Body of pancreas (tissue), 4 donors: ENCODE measurements around the gene SLC17A5.

ENCODE experiments used
- POLR2A ChIP-seq, 3 donors: fragments of 450-650 bp; IDR thresholded peaks; one replicate each; pipeline ENCODE4 v1.6.1; 2016; ENCODE audit warnings: antibody characterized with exemption in 3 of 3, mild to moderate bottlenecking in 2 of 3
- TF ChIP-seq, protein P1 (sequence below), 7 experiments: fragments of 450-650 bp in 4 of 7; fragments of 200-600 bp in 3 of 7; sonication (generic) in 3 of 7; IDR thresholded peaks; one replicate each; pipeline ENCODE4 v1.5.1; 2016 to 2019; ENCODE audit warnings: antibody characterized with exemption in 7 of 7

DNA sequence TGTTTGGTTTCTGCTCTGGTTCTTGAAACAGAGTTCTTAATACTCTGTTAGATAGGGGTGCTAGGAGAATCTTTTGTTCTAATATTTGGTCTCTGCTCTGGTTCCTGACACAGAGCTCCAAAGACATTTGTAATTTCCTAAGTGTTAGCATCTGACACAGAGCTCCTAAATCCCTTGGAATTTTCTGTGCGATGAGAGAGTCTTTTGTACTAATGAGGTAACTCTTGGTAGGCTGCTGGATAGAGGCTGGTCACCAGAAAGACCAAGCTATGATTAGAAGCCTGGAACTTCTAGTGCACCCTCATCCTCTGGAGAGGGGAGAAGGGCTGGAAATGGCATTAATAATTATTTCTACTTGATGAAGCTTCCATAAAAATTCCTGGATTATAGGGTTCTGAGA lies 34.6 kb upstream of the SLC17A5 start:
- TF ChIP-seq, protein P1, sequence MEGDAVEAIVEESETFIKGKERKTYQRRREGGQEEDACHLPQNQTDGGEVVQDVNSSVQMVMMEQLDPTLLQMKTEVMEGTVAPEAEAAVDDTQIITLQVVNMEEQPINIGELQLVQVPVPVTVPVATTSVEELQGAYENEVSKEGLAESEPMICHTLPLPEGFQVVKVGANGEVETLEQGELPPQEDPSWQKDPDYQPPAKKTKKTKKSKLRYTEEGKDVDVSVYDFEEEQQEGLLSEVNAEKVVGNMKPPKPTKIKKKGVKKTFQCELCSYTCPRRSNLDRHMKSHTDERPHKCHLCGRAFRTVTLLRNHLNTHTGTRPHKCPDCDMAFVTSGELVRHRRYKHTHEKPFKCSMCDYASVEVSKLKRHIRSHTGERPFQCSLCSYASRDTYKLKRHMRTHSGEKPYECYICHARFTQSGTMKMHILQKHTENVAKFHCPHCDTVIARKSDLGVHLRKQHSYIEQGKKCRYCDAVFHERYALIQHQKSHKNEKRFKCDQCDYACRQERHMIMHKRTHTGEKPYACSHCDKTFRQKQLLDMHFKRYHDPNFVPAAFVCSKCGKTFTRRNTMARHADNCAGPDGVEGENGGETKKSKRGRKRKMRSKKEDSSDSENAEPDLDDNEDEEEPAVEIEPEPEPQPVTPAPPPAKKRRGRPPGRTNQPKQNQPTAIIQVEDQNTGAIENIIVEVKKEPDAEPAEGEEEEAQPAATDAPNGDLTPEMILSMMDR (IDR thresholded peaks at IDR 0.05), result no peak
- no peak for TF ChIP-seq POLR2A (IDR thresholded peaks at IDR 0.05)
